Karpas-422 (cell line): ENCODE data around the gene KDM4B. TPM values are rescaled to one million over a fixed set of nuclear protein-coding genes. Genes with fewer than 3 reads are reported as not detected.

Experiments
- DNase-seq: peaks from one replicate; pipeline ENCODE4 v3.0.0-alpha.2; 2015
- H2AFZ ChIP-seq: fragments of 200-600 bp; sonication (generic); 2 replicates; pipeline ENCODE4 v1.6.1; 2014; ENCODE audit warnings: antibody characterized with exemption, low read length, mixed read lengths
- H3K27ac ChIP-seq: fragments of 200-600 bp; sonication (generic); 2 replicates; pipeline ENCODE4 v1.5.1; 2014; ENCODE audit warnings: mild to moderate bottlenecking, low read length, moderate library complexity
- H3K27me3 ChIP-seq: fragments of 200-600 bp; sonication (generic); 2 replicates; pipeline ENCODE4 v1.6.1; 2014; ENCODE audit warnings: low read length, mixed read lengths
- H3K36me3 ChIP-seq: fragments of 200-600 bp; sonication (generic); 2 replicates; pipeline ENCODE4 v1.6.1; 2014; ENCODE audit warnings: low read length, mixed read lengths; ENCODE audit not compliant: insufficient read depth
- H3K4me1 ChIP-seq: fragments of 200-600 bp; sonication (generic); 2 replicates; pipeline ENCODE4 v1.6.1; 2014; ENCODE audit warnings: mild to moderate bottlenecking, low read length, mixed read lengths
- H3K4me2 ChIP-seq: fragments of 200-600 bp; sonication (generic); 2 replicates; pipeline ENCODE4 v1.6.1; 2014; ENCODE audit warnings: low read length, low read depth, mild to moderate bottlenecking; ENCODE audit not compliant: poor library complexity, severe bottlenecking
- H3K4me3 ChIP-seq: fragments of 200-600 bp; sonication (generic); 2 replicates; pipeline ENCODE4 v1.5.1; 2014; ENCODE audit warnings: mild to moderate bottlenecking, antibody characterized with exemption, low read length, mixed read lengths
- H3K79me2 ChIP-seq: fragments of 200-600 bp; sonication (generic); 2 replicates; pipeline ENCODE4 v1.6.1; 2014; ENCODE audit warnings: mild to moderate bottlenecking, low read length, mixed read lengths
- H3K9ac ChIP-seq: fragments of 200-600 bp; sonication (generic); 2 replicates; pipeline ENCODE4 v1.6.0; 2014; ENCODE audit warnings: low read length
- H3K9me2 ChIP-seq: fragments of 200-600 bp; sonication (generic), shearing (Covaris generic); replicated peaks from 2 replicates; pipeline ENCODE4 v1.6.0; 2014; ENCODE audit warnings: mild to moderate bottlenecking, low read length, moderate library complexity; ENCODE audit not compliant: insufficient read depth
- H3K9me3 ChIP-seq: fragments of 300-700, 200-600 bp; sonication (generic); 2 replicates; pipeline ENCODE4 v1.6.1; 2014; ENCODE audit warnings: low read length, mixed read lengths
- H4K20me1 ChIP-seq: fragments of 200-600 bp; sonication (generic); 2 replicates; pipeline ENCODE4 v1.6.1; 2014; ENCODE audit warnings: mild to moderate bottlenecking, antibody characterized with exemption, low read length, low read depth; ENCODE audit not compliant: insufficient read depth
- total RNA-seq: library from RNA; depleted of rRNA; stranded (reverse); fragments of >200 nt; shearing (Covaris generic); gene quantifications from 2 replicates; pipeline ENCODE4 v1.2.3, GENCODE V29; 2014; ENCODE audit warnings: low replicate concordance

The KDM4B gene
- total RNA-seq, 1 experiment from 2014 or later: 50.8 TPM

- H3K79me2 ChIP-seq: no peaks in the 10 kb centered on the region
- H3K9ac ChIP-seq: no peak overlapping the region
- peaks cover 18% of the 10 kb centered on the region for H3K4me1 ChIP-seq
- no peak overlapping the region for H3K27ac ChIP-seq
- H3K4me2 ChIP-seq: no peak overlapping the region
- DNase-seq: no peak
- no peak overlapping the region for H3K4me3 ChIP-seq
- no peak overlapping the region for H2AFZ ChIP-seq
- H3K9me3 ChIP-seq: no peaks in the 10 kb centered on the region
- no peaks in the 10 kb centered on the region for H3K9me2 ChIP-seq
- H3K27me3 ChIP-seq: no peaks in the 10 kb centered on the region
- H3K36me3 ChIP-seq: peaks cover 6% of the 10 kb centered on the region
- no peaks in the 10 kb centered on the region for H4K20me1 ChIP-seq
Observed at GRCh38 chr19:5145521-5146511, 176.9 kb downstream of the KDM4B start.

GRCh38 chr19:5147074-5147977, 178.4 kb downstream of the KDM4B start:
- H3K27me3 ChIP-seq: no peaks in the 10 kb centered on the region
- H3K9me2 ChIP-seq: no peaks in the 10 kb centered on the region
- H3K9ac ChIP-seq: no peak overlapping the region
- no peak for DNase-seq
- H3K9me3 ChIP-seq: no peaks in the 10 kb centered on the region
- peaks cover 6% of the 10 kb centered on the region for H3K36me3 ChIP-seq
- H3K4me3 ChIP-seq: no peak overlapping the region
- no peak overlapping the region for H3K27ac ChIP-seq
- no peaks in the 10 kb centered on the region for H3K79me2 ChIP-seq
- 0 out of 2 replicates have a peak, but pooled peaks cover 3% of the 10 kb centered on the region for H4K20me1 ChIP-seq
- no peak overlapping the region for H3K4me2 ChIP-seq
- H3K4me1 ChIP-seq: peaks cover 22% of the 10 kb centered on the region
- no peak overlapping the region for H2AFZ ChIP-seq

GRCh38 chr19:5147978-5148793, 179.3 kb downstream of the KDM4B start:
- H3K9me2 ChIP-seq: no peaks in the 10 kb centered on the region
- H3K9me3 ChIP-seq: no peaks in the 10 kb centered on the region
- H3K79me2 ChIP-seq: no peaks in the 10 kb centered on the region
- H3K4me3 ChIP-seq: no peak overlapping the region
- H4K20me1 ChIP-seq: 0 out of 2 replicates have a peak, but pooled peaks cover 8% of the 10 kb centered on the region
- H3K27ac ChIP-seq: no peak overlapping the region
- no peak overlapping the region for H3K9ac ChIP-seq
- H3K4me1 ChIP-seq: peaks cover 22% of the 10 kb centered on the region
- no peaks in the 10 kb centered on the region for H3K27me3 ChIP-seq
- peaks cover 6% of the 10 kb centered on the region for H3K36me3 ChIP-seq
- no peak overlapping the region for H2AFZ ChIP-seq
- DNase-seq: no peak
- H3K4me2 ChIP-seq: no peak overlapping the region

GRCh38 chr19:5148794-5149190, 179.9 kb downstream of the KDM4B start:
- Histone ChIP-seq H3K9me2 (no peaks in the 10 kb centered on the region), H2AFZ (no peak overlapping the region), H3K36me3 (peaks cover 6% of the 10 kb centered on the region), H3K4me1 (peaks cover 23% of the 10 kb centered on the region), H3K27me3 (no peaks in the 10 kb centered on the region), H4K20me1 (peaks cover 13% of the 10 kb centered on the region; the same call in 1 of the 2 replicates), H3K79me2 (no peaks in the 10 kb centered on the region), H3K9ac (no peak overlapping the region), H3K4me3 (no peak overlapping the region), H3K9me3 (no peaks in the 10 kb centered on the region), H3K27ac (no peak overlapping the region), H3K4me2 (no peak overlapping the region)
- DNase-seq: no peak

GRCh38 chr19:5149508-5149907, 180.6 kb downstream of the KDM4B start:
- H3K4me1 ChIP-seq: peaks cover 23% of the 10 kb centered on the region
- H3K36me3 ChIP-seq: peaks cover 6% of the 10 kb centered on the region
- H3K27ac ChIP-seq: no peak overlapping the region
- H3K9ac ChIP-seq: no peak overlapping the region
- H3K4me3 ChIP-seq: no peak overlapping the region
- no peak overlapping the region for H3K4me2 ChIP-seq
- H2AFZ ChIP-seq: no peak overlapping the region
- no peaks in the 10 kb centered on the region for H3K27me3 ChIP-seq
- no peaks in the 10 kb centered on the region for H3K9me3 ChIP-seq
- H3K79me2 ChIP-seq: no peaks in the 10 kb centered on the region
- H3K9me2 ChIP-seq: no peaks in the 10 kb centered on the region
- DNase-seq: no peak
- H4K20me1 ChIP-seq: peaks cover 16% of the 10 kb centered on the region; the same call in 1 of the 2 replicates

- Histone ChIP-seq H3K36me3 (0 out of 2 replicates have a peak, but pooled peaks cover 2% of the 10 kb centered on the region), H3K27ac (no peak overlapping the region), H3K27me3 (no peaks in the 10 kb centered on the region), H3K4me3 (no peak overlapping the region), H3K4me1 (peaks cover 23% of the 10 kb centered on the region), H3K4me2 (no peak overlapping the region), H3K79me2 (no peaks in the 10 kb centered on the region), H2AFZ (no peak overlapping the region), H3K9ac (no peak overlapping the region), H4K20me1 (peaks cover 16% of the 10 kb centered on the region; the same call in 1 of the 2 replicates), H3K9me3 (no peaks in the 10 kb centered on the region), H3K9me2 (no peaks in the 10 kb centered on the region)
- no peak for DNase-seq
Observed at GRCh38 chr19:5149932-5150901, 181.3 kb downstream of the KDM4B start.
